ENCODE measurements around the gene ERFL. TPM values are rescaled to one million over a fixed set of nuclear protein-coding genes. Genes with fewer than 3 reads are reported as not detected.

Gene ERFL
- total RNA-seq, 1 experiment from 2014 or later, result 0.79 TPM

DNA sequence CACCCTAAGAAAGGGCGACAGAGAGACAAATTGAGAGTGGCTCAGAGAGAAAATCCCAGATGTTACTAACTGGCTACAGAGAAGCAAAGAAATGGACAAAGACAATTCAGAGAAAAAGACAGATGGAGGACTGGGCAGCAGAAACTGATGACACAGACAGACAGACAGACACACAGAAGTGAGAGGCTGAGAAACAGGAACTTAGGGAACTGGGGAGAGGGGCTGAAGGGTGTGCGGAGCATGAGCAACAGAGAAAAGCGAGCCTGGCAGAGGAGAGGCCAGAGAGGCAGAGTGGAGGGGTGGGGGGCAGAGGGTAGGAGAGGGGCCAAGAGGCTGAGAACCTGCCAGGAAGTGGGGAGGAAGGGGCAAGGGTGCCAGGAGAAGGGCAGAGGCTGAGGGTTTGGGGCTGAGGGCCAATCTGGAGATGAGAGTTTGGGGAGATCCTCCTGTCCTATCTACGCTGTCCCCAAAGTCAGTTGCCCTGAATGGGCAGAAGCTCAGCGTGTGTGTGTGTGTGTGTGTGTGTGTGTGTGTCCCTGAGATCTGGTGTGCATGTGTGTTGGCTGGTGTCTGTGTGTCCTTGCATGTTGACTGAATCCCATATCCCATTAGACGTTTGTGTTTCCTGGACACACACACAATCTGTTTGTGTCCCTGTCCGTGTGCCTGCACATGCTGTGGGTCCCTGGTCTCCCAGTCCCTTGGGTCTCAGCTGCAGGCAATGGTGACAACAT lies 5.6 kb upstream of the ERFL start (continued):
- TF ChIP-seq, protein P1, sequence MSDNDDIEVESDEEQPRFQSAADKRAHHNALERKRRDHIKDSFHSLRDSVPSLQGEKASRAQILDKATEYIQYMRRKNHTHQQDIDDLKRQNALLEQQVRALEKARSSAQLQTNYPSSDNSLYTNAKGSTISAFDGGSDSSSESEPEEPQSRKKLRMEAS (IDR thresholded peaks at IDR 0.05), result no peak
- TF ChIP-seq, protein P2, sequence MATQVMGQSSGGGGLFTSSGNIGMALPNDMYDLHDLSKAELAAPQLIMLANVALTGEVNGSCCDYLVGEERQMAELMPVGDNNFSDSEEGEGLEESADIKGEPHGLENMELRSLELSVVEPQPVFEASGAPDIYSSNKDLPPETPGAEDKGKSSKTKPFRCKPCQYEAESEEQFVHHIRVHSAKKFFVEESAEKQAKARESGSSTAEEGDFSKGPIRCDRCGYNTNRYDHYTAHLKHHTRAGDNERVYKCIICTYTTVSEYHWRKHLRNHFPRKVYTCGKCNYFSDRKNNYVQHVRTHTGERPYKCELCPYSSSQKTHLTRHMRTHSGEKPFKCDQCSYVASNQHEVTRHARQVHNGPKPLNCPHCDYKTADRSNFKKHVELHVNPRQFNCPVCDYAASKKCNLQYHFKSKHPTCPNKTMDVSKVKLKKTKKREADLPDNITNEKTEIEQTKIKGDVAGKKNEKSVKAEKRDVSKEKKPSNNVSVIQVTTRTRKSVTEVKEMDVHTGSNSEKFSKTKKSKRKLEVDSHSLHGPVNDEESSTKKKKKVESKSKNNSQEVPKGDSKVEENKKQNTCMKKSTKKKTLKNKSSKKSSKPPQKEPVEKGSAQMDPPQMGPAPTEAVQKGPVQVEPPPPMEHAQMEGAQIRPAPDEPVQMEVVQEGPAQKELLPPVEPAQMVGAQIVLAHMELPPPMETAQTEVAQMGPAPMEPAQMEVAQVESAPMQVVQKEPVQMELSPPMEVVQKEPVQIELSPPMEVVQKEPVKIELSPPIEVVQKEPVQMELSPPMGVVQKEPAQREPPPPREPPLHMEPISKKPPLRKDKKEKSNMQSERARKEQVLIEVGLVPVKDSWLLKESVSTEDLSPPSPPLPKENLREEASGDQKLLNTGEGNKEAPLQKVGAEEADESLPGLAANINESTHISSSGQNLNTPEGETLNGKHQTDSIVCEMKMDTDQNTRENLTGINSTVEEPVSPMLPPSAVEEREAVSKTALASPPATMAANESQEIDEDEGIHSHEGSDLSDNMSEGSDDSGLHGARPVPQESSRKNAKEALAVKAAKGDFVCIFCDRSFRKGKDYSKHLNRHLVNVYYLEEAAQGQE (IDR thresholded peaks at IDR 0.05; ENCODE audit: low read depth), result no peak
- TF ChIP-seq CBX3 (IDR thresholded peaks at IDR 0.05; ENCODE audit: low read depth) (no peak), CEBPB (IDR thresholded peaks at IDR 0.05; ENCODE audit: low read depth) (no peak), FOSL1 (IDR thresholded peaks at IDR 0.05; ENCODE audit: low read depth) (no peak), JUND (IDR thresholded peaks at IDR 0.05) (no peak), ZNF274 (IDR thresholded peaks at IDR 0.05; ENCODE audit: low read depth, low read length) (no peak)

DNA sequence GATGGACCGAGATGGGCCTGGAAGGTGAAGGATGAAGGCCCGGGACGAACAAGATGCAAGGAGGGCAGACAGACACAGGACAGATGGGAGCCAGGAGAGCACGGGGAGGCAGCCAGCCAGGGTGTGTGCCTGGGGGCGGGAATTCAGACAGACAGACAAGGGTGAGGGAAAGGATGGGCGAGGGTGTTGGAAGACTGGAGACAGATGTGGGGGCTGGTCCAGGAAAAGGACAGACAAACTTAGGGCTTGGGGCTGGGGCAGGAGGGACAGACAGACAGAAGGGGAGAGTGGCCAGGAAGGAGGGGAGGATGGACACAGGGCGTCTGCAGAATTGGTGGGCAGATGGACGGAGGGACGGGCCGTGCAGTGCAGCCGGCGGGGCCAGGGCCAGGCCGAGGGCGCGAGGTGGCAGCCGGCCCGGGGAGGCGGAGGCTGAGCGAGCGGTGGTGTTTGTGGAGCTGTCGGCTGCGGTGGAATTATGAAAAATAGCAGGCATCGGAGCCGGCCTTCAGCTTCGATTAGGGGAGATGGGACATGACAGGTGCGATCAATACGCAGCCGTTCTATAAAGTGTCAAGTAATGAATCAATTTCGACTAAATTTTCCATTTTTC lies 4.6 kb upstream of the ERFL start:
- no peaks in the 10 kb centered on the region for H3K79me2 ChIP-seq (ENCODE audit: insufficient read depth, low read length)
- intact Hi-C loops (cut with micrococcal nuclease), result no loop called here
- H3K9me3 ChIP-seq (ENCODE audit: control insufficient read depth in 1 of 2, insufficient read depth in 1 of 2, low read depth in 1 of 2, low read length in 2 of 2), result no peaks in the 10 kb centered on the region
- ChIA-PET CTCF (no interaction called here), POLR2A (no interaction called here), RAD21 (ENCODE audit: low non-redundant PET in 1 of 2, low total read pairs in 2 of 2, uncharacterized antibody in 2 of 2, unreplicated experiment in 2 of 2) (no interaction called here)
- ATAC-seq (no peak), DNase-seq (ENCODE audit: low read depth, low spot score) (no peak)
- H4K20me1 ChIP-seq (ENCODE audit: insufficient read depth), result no peaks in the 10 kb centered on the region
- no peaks in the 10 kb centered on the region for H3K9me2 ChIP-seq (ENCODE audit: insufficient read depth)
- no peak overlapping the region for H3K4me3 ChIP-seq (replicated peaks in 1 of 2; ENCODE audit: low read depth in 1 of 2, low read length in 2 of 2)
- H3K4me2 ChIP-seq (ENCODE audit: low read length), result no peak overlapping the region
- no peaks in the 10 kb centered on the region for H3K36me3 ChIP-seq (ENCODE audit: control insufficient read depth in 1 of 2, insufficient read depth in 2 of 2, low read length in 2 of 2)
- H2AFZ ChIP-seq (ENCODE audit: low read depth, low read length, poor library complexity, severe bottlenecking), result no peak overlapping the region
- no peaks in the 10 kb centered on the region; the same call in 1 of the 2 replicates for H3K27me3 ChIP-seq (ENCODE audit: insufficient read depth, low read length)
- H3K4me1 ChIP-seq (ENCODE audit: control insufficient read depth in 1 of 2, insufficient read depth in 2 of 2, low read length in 2 of 2), result peaks cover 12 to 33% of the 10 kb centered on the region in 2 experiments
- no peak overlapping the region for H3K27ac ChIP-seq (ENCODE audit: low read depth, low read length)
- no peak for TF ChIP-seq EZH2 (IDR thresholded peaks at IDR 0.05)
- TF ChIP-seq ZNF274 (IDR thresholded peaks at IDR 0.05; ENCODE audit: low read depth, low read length), result no peak
- TF ChIP-seq, protein P2 (IDR thresholded peaks at IDR 0.05; ENCODE audit: low read depth), result no peak
- TF ChIP-seq YY1 (IDR thresholded peaks at IDR 0.05; ENCODE audit: extremely low read depth, insufficient replicate concordance, low read depth, low read length), result no peak
- TF ChIP-seq SIN3A (IDR thresholded peaks at IDR 0.05; ENCODE audit: low read depth), result no peak
- no peak for TF ChIP-seq ELF1 (IDR thresholded peaks at IDR 0.05; ENCODE audit: borderline replicate concordance, low read depth)
- TF ChIP-seq, protein P3, sequence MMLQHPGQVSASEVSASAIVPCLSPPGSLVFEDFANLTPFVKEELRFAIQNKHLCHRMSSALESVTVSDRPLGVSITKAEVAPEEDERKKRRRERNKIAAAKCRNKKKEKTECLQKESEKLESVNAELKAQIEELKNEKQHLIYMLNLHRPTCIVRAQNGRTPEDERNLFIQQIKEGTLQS (IDR thresholded peaks at IDR 0.05), result no peak
- no peak for TF ChIP-seq JUND (IDR thresholded peaks at IDR 0.05)
- BruUV-seq (replicated peaks), result no TSS peak
- no peak overlapping the region for H3K9ac ChIP-seq (ENCODE audit: low read length)

Data from HCT116 (cell line).